ENCODE data around the gene CNPY1.

Gene CNPY1

DNA sequence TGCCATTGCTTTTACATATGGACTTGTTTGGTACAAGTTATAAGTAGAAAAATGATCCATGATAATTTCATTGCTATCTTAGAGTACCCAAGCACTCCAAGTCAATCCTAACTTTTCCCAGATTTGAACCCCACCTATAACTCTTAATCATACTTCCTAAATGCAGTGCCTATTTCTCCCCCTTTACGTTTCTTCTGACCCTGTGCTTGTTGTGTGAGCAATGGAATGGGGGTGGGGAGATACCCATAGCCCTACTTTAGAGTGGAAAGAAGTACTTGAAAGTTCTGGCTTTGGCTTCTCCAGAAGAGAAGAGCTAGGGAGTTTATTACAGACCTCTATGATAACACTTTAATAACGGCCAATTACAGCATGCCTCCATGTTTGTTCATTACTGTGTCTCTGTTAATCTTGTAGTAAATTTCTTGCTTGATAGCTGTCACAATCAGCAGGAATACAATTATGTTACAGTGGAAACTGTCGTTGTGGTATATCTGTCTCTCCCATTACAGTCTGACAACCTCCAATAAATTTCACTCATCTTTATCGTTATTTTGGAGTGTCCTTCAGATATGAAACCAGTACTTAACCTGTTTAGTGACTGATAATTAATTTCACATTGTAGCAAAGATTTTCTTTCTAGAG lies 34.0 kb downstream of the CNPY1 start:
- H3K4me3 ChIP-seq (ENCODE audit: low read depth, low read length), result no peak overlapping the region
- TF ChIP-seq, protein P1, sequence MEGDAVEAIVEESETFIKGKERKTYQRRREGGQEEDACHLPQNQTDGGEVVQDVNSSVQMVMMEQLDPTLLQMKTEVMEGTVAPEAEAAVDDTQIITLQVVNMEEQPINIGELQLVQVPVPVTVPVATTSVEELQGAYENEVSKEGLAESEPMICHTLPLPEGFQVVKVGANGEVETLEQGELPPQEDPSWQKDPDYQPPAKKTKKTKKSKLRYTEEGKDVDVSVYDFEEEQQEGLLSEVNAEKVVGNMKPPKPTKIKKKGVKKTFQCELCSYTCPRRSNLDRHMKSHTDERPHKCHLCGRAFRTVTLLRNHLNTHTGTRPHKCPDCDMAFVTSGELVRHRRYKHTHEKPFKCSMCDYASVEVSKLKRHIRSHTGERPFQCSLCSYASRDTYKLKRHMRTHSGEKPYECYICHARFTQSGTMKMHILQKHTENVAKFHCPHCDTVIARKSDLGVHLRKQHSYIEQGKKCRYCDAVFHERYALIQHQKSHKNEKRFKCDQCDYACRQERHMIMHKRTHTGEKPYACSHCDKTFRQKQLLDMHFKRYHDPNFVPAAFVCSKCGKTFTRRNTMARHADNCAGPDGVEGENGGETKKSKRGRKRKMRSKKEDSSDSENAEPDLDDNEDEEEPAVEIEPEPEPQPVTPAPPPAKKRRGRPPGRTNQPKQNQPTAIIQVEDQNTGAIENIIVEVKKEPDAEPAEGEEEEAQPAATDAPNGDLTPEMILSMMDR (IDR thresholded peaks at IDR 0.05; ENCODE audit: low read depth, low read length), result no peak

DNA sequence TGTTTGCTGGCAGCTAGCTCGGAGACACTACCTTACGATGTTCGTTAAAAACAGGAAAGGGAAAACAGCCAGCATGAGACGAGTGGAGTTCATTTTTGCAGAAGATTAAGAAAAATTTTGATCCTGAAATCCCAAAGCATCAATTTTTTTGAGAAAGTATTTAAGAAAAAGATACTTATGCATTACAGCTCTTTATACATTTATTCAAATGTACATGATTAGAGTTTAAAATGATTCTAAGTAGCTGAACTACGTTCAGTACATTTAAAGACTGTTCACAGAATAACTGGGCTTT lies 34.7 kb downstream of the CNPY1 start:
- TF ChIP-seq, protein P1 (IDR thresholded peaks at IDR 0.05; ENCODE audit: low read depth, low read length), result no peak
- no peak overlapping the region for H3K4me3 ChIP-seq (ENCODE audit: low read depth, low read length)

DNA sequence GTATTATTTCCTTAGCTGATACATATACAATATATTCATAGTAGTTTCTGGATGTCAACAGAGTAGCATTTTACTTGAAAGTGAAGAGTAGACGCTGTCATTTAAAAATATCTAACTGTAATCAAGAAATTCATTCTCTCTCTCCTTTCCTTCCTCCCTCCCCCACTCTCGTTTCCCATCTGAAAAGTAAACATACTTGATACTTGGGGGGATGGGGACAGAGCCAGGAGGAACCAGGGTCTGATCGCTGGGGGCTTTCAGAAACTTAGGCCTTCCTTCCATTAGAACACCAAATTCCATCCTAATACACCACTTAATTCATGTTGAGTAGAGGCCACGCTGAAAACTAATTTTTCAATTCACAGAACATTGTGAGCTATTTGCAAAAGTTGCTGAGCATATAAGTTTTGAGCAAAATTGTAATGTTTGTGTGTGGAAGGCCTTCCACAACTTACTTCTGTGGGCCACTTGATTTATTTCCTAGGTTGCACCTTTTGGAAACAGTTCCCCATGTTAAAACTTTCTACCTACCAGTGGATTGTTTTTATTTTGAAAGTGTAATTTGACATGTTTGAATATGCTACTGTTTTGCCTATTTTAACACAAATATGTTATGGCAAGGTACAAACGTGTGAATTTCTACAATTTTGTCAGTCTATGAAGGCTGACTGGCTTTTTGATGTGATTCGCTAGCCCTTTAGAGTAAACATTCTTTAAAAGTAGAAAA lies 35.2 kb downstream of the CNPY1 start:
- H3K4me3 ChIP-seq (ENCODE audit: low read depth, low read length), result no peak overlapping the region
- TF ChIP-seq, protein P1 (IDR thresholded peaks at IDR 0.05; ENCODE audit: low read depth, low read length), result no peak

DNA sequence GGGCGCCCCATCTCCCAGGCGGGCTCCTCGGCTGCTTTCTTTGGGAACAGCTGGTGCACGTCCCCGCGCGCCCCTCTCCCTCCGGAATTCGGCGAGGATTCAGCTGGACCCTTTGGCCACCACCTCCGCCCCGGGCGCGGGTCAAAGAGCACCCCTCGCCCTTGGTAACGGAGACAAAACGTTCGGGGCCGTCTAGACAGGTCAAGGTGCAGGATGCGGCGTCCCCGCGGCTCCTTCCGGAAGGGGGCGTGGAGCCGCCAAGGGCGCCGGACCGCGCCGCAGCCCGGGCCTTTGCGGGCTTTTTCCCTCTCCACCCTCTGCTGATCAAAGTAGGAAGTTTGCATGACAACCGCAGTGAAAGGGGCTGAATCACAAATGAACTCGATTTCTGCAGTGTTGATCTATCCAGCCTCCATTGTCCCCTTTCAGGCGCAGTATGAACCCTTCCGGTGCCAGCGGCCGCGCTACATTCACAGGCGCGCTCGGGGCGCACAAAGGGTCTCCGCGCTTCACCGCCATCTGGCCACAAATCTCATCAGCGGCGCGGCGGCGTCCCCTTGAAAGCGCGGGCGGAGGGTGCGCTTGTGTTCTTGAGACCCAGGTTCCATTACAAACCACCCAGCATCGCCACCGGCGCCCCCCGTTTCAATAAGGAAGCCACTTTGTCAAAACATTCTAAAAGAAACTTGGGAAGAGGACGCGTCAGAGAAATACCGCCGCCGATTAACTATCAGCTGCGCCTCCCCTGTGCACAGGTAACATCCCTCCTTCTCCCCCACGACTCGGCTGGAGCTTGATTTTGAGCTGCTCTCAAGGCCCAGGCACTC lies 36.4 kb downstream of the CNPY1 start:
- TF ChIP-seq, protein P1 (IDR thresholded peaks at IDR 0.05; ENCODE audit: low read depth, low read length), result no peak
- no peak overlapping the region for H3K4me3 ChIP-seq (ENCODE audit: low read depth, low read length)

DNA sequence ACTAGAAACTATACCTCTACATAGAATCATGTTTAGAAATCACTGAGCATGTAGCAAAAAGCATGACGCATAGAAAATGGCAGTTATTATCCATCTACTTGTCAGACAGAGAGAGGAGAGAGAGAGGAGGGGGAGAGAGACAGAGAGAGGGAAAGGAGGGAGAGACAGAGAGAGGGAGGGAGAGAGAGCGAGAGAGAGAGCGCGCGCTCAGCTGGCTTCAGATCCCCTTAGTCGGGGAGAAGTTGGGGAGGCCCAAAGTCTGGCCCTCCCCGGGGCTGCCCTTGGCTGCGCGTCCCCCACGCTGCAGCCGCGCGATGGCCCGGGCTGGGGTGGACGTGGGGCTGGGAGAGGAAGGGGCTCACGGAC lies 37.0 kb downstream of the CNPY1 start:
- TF ChIP-seq, protein P1 (IDR thresholded peaks at IDR 0.05; ENCODE audit: low read depth, low read length), result no peak
- no peak overlapping the region for H3K4me3 ChIP-seq (ENCODE audit: low read depth, low read length)

DNA sequence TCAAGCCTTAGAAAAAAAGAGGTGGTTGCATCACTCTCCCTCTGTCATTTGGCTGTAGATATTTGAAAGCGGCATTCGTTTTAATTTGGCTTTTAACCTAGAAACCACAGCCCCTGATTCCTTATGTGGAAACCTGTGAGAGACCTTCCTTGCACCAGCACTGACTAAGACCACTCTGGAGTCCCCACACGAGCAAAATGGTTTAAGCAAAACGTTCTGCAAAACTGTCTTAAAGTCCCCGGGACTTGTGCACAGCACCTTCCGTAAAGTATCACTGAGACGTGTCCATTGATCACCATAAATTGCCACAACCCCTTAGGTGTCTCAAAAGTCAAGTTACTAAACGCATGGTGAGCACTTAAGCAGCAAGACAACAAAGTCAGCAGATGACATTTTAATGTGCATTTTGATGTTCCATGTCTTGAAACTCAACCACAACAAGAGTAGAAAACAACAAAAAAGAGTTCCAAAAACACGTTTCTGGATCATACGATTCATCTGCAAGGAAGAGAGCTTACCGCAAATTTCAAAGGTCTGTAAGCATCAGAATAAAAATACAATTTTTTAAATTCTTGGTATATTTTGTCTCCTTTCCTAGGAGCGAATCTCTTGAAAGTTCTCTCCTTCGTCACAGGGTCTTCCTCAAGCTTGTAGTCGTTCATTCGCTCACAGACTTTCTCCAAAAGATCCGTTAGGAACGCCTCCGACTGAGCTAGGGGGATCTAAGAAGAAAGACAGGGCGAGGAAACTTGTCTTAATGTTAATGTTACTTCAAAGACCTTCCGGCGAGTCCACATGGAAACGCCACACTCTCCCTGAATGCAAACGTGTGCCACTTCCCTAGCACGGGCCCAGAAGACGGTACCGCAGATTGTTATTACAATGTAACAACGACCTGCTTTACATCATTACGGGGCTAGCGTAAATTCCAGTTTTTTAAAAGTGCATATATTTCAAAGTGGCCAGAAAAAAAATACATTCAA lies 37.7 kb downstream of the CNPY1 start:
- no peak overlapping the region for H3K4me3 ChIP-seq (ENCODE audit: low read depth, low read length)
- TF ChIP-seq, protein P1 (IDR thresholded peaks at IDR 0.05; ENCODE audit: low read depth, low read length), result no peak
